GM18498 (cell line): Measurements from ENCODE around the gene CKB.

Experiments used
- ATAC-seq: cut with Tn5 transposase; IDR thresholded peaks from one replicate; pipeline ENCODE4 v1.9.1; 2021; ENCODE audit warnings: mild to moderate bottlenecking, moderate library complexity; ENCODE audit not compliant: unreplicated experiment

Gene CKB

DNA sequence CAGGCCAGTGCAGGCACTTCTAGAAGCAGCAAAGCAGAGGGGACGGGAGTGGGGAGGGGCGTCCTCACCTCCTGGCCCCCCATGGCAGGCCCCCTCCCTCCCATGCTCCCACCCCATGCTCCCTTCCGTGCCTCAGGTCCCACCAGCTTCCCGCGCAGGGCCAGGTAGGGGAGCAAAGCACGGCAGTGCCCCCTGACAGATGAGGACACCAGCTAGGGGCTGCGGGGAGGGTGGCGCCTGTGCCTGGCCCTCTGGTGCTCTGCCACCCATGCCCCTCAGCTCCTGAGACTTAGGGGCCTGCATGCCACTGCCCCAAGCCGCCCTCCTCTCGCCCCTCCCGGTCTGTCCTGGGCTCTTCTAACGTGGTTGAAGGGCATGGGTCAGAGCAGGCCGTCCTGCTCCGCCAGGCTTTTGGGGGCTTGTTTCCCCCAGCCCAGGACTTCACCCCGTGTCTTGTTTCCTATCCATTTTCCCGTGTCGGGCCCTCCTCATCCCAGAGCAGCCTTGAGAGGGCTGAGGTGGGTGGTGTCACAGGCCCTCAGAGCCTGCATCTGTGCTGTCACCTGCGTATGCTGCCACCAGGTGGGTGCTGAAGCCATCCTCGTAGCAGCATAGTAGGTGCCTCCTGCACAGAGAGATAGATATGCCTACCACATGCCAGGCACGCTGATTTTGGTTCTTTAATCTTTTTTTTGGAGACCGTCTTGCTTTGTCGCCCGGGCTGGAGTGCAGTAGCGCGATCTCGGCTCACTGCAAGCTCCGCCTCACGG, 16.6 kb upstream of the CKB start:
- ATAC-seq: no peak

DNA sequence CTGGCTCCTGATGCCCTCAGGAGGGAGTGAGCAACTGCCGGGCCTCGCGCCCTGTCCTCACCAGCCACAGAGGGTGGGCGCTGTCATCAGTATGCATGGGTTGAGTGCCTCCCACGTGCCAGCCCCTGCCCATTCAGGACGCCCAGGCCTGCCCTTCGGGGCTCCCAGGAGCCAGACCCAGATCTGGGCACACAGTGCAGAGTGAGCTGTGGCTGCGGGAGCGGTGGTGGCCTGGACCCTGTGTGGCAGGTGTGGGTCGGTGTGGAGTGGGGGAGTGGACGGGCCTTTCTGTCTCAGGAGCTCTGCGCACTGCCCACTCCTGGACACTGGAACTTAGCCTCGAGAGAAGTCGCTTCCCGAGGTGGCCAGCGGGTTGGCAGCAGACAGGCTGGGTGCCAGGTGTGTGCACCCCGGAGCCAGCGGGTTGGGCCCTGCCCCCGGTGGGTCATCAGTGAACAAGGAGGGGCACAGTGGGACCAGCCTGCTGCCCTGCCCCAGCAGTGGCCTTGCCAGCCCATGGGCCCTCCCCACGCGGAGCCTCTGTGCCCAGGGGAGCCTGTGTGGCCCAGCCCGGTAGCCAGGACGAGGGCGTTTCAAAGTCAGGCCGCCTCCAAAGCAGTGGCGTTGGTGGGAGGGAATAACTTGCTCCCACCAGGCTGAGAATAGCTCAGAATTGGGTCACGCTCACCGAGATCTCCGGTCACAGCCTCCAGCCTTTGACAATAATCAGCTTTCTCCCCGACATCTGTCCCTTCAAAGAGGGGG, 15.8 kb upstream of the CKB start:
- no peak for ATAC-seq

DNA sequence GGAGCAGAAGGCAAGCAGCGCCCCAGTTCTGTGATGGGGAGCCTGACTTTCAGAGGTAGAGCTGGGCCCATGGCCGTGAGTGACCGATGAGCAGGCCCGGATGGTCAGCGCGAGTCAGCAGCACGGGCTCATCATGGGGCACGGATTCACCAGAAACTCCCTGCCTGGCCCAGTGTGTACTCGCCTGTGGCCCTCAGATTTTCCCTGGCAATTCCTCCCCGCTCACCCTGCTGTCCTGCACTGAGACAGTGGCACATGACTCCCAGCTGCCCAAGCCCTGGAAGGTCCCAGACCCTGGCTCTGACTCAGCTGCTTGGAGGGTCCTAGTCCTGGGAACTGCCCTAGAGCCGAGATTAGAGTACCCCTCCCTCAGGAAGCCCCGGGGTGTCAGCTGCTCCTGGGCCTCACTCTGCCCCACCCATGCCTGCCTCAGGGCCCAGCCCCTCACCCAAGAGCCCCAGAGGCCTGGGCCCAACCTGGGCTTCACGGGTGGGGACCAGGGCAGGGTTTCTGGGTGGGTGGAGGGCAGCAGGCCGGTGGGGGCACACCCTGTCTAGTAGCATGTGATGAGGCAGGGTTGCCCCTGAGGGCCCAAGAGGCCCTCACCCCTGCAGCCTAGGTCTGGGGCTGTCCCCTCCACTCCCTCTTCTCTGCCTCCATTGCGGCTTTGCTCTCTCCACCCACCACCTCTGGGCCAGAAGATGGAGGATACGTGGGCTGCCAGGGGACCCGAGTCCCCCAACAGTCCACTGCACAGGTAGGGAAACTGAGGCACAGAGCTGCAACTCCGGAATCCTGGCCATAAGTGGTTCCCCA, 14.8 kb upstream of the CKB start:
- no peak for ATAC-seq

DNA sequence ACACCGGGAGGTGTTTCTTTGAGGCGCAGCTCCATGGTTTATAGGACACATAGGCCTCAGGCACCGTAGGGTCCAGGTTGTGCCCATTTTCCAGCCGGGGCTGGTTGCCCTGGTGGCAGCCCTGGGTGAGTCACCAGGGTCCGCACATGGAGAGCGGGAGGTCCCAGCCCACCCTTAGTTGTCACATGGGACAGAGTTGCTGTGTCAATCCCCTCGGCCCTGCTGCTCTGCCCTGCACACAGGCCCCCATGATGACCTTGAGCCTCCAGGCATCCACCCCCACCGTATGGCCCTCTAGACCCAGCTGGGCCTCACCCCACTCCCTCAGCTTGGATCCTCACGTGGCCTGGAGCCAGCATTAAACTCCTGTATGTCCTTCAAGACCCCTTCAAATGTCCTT, 14.1 kb upstream of the CKB start:
- ATAC-seq: no peak

DNA sequence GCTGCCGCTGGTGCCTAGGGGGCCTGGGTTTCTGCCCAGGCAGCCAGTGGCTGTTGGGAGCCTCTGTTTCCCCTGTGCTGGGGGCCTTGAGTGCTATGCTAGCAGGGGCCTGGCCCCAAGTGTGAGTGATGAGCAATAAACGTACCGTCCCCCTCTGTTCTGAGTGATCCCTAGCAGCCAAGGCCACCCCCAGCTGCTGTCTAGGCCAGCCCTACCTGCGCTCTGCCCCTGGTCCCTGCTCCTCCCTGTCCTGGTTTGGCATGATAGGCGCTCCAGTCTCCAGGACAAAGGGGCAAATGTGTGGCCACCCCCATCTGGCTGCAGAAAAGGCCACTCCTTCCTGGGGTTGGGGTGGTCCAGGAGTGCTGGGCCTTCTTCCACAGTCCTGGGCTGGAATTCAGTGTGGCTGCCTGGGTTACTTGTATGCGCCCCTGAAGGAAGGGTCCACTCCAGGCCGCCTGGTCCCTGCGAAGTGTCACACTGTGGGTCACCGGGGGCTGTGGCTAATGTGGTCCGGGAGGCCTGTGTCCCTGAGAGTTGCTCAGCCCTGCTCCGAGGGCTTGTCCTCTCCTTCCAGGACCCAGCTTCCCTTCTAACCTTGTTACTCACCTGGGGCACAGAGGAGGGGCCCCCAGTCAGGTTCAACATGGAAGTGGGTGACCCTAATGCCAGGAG, 13.4 kb upstream of the CKB start:
- ATAC-seq: no peak

DNA sequence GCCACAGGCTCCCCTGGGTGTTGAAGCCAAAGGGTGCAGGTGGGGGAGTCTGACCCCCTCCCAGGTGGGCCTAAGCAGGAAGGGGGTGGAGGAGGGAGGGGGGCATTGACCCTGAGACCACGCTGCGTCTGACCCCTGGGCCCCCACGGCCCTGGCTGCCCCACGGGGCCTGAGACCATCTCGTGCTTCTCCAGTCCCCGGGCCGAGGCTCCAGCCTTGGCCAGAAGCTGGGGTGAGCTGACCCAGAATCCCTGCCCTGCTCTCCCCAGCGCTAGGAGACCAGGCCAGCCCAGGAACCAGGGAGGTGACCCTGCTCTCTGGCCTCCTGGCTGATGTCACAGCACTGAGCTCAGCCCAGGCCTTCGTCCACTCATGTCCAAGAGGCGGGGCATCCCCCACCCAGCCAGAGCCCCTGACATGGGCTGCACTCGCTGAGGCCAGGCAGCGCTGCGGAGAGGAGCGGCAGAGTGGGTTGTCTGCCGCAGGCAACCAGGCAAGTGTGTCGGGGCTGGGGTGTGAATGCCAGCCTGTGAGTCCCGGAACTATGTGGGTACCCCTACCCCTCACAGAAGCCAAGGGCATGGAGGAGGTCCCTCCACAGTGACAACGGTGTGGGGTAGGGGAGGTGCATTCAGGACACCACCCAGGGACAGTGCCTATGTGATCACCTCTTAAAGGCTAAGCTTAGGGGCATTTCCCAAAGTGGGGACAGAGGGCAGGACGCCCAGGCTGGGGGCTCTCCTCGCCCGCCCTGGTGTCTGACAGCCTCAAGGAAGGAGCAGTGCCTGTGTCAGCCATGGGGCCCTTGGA, 12.7 kb upstream of the CKB start:
- no peak for ATAC-seq

DNA sequence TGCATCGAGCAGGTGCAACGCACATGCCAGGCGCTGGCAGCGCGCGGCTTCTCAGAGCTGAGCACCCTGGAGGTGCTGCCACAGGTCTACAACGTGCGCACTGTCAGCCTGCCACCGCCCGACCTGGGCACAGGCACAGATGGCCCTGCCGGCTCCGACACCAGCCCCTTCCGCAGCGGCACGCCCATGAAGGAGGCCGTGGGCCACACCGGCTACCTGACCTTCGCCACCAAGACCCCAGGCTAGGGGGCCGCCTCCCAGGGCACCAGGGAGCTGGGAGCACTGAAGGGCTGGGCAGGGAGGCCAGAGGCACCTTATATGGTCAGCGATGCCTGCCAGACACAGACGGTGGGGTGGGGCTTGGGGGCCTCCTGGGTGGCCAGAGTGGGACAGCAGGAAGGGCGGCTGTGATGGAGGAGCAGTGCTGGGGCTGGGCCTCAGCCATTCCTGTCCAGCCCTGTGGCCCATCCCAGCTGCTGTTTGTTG, 12.0 kb upstream of the CKB start:
- no peak for ATAC-seq

DNA sequence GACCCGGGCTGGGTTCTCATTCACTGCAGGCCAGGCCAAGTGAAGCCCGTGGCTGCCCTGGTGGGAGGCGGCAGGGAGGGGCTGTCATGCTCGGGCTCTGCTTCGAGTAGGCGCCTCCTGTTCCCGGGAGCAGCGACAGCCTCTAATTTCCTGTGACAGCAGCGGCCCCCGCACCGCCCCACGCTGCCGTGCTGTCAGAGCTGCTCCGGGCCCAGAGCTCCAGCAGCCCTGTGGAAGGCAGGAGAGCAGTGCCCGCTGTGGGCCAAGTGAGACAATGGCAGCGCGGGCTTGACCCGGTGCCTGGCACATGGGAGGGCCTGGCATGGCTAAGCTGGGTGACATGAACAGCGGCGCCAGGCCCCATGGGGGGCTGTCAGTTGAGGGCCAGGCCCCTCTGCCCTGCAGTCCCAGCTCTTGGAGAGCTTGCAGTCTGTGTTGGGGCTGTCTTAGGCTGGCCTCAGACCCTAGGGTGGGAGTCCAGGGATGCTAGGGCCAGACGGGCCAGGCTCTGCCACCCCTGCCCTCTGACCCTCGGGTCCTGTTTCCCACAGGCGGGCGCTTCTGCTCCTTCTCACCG, 11.5 kb upstream of the CKB start:
- no peak for ATAC-seq

DNA sequence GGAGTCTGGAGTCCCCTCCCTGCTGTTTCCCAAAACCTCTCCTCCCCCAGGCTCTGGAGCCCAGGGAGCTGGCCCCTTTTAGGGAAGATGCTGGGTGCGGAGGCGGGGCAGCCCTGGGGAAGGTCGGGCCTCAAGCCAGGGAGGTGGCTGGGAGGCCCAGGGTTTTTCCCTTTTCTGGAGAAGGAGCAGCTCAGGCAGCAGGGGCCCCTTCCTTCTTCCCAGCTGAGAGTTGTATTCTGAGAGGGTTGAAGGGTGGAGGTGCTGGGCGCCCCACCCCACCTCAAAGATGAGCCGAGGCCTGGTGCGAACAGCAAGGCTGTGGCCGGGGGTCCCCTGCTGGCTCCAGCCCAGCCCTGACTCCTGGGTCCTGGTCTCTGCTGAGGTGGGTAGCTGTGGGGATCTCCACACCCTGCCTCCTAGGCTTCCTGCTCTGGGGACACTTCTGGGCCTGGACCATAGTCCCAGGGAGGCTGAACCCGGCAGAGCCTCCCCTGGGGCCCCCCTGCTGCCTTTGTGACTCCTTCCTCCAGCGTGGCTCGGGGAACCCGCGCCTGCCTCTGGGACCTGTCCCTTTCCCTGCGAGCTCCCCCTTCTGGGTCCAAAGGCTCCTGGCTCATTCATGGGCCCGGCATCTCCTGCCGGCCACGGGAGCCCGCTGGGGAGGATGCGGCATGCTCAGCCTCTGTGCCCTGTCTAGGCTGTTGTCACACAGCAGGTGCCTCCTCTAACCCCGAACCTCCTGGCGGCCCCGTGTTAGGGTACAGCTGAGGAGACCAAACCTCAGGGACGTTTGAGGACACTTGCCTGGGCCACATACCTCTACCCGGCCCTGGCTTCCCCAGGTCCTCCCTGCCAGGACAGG, 10.7 kb upstream of the CKB start:
- no peak for ATAC-seq

DNA sequence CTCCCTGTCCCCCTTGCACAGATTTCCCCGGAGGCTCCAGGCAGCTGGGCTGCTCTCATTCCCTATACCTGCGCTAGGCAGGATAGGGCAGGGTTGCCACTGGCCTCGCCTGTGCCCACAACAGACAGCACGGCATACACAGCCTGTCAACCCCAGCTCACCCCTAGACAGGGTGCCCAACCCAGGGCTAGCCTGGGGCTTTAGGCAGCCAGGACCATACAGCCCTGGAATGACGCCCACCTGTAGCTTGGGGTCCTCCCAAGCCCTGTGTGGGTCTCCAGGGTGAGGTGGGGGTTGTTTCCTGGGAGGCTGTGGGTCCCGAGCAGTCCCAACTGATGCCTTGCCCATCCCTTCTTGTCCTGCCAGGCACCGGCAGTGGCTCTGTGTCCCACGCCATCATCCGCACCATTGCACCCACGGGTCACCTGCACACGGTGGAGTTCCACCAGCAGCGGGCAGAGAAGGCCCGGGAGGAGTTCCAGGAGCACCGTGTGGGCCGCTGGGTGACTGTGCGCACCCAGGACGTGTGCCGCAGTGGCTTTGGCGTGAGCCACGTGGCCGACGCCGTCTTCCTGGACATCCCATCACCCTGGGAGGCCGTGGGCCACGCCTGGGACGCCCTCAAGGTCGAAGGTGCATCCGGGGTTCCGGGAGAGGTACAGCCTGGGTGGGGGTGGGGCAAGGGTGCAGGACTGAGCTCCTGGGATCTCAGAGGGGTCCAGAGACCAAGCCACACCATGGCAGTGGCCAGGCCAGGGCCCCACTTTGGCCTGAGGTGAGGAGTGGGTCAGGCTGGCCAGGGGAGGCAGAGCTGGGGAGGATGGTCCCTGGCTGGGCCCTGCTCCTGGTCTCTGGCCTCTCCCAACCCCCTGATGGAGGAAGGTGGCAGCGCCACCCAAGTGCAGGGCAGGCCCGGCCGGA, 9.8 kb upstream of the CKB start:
- ATAC-seq: no peak

DNA sequence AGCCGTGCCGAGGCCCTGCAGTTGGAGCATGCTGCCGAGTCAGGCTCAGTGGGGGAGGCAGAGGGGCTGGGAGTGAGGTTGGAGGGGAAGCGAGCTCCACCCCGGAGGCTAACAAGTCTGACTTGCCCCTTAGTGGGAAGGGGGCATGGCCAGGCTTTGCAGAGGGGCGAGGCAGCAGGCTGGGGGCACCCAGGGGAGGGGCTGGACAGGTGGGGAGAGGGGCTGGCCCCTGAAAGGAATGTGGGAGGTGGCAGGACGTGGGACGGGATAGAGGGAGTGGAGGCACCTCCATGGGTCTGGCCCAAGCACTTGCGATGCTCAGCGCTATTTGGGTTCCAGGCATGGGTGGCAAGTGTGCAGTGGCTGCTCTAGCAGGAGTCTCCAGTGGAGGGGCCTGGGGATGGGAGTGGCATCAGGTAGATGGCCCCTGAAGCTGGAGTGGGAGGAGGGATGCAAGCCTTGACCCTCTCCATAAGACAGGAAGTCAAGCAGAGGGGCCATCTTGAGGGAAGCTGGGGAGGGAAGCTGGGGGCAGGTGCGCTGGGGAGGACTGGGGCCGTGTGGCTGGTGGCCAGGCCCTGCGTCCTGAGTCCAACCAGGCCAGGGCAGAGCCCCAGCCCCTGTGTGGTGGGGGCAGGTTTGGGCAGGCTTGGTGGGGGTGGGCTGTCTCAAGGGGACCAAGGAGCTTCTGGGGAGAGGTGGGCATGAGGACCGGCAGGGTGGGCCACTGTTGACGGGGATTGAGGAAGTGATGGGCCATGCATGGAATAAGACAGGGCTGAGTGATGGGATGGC, 9.0 kb upstream of the CKB start:
- ATAC-seq: no peak

DNA sequence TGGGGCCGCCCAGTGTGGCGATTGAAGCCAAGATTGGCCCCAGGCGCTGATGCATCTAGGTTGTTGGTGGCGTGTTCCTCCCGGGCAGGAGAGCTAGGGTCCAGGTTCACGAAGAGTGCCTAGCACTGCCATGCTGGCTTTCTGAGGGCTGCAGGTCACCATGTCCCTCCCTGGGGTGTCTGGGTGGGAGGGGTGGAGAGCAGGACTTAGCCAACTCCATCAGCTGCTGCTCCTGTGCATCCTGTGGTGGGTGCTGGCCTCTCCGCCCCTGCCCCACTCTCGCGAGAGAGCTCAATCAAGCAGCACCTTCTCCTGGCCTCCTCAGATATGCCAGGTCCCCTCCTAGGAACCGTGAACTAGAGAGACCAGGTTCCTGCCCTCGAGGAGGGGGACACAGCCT, 8.2 kb upstream of the CKB start:
- ATAC-seq: no peak

DNA sequence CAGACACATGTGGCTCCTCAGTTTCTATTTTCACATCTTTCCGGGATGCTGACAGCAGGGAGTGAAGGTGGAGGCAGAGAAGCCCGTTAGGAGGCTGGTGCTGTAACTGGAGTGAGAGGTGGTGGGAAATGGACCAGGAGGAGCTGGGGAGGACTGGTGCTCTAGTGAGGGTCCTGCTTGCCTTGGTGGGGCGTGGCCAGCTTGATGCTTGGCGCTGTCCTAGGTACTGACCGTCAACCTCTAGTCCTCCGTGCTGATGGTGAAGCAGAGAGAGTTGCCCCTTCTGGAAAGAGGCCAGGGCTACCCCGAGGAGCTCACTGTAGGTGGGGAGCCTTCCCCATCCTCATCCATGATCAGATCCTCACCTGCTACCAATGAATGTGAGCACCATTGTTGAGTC, 7.8 kb upstream of the CKB start:
- no peak for ATAC-seq

DNA sequence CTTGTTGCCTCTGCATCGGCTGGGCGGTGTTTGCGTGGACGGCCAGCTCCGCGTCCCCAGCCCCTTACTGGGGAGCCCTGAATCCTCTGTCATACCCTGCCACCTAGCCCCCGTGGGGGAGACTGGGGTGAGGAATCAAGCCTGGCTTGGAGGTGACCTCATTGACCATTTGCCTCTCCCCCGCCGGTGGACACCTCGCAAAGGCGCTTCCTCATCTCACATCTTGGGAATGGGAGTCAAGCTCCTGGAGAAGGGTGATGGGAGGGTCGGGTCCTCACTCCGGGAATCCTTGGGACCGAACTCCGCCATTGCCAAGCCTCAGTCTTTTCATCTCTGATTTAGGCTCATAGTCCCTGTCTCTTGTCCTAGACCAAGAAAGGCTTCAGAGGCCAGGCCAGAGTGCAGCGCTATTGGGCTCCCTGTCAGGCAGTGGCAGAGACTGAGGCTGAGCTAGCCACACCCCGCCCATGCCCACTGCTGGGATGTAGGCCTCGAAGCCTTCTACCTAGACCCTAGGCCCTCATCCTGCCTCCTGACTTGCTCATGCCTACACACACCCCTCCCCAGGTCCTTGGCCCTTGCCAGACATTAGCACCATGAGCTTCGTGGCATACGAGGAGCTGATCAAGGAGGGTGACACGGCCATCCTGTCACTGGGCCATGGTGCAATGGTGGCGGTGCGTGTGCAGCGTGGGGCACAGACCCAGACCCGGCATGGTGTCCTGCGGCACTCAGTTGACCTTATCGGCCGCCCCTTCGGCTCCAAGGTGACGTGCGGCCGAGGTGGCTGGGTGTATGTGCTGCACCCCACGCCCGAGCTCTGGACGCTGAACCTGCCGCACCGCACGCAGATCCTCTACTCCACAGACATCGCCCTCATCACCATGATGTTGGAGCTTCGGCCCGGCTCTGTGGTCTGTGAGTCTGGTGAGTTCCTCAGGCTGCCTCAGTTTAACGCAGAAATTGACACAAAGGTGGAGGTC, 7.0 kb upstream of the CKB start:
- ATAC-seq: no peak

DNA sequence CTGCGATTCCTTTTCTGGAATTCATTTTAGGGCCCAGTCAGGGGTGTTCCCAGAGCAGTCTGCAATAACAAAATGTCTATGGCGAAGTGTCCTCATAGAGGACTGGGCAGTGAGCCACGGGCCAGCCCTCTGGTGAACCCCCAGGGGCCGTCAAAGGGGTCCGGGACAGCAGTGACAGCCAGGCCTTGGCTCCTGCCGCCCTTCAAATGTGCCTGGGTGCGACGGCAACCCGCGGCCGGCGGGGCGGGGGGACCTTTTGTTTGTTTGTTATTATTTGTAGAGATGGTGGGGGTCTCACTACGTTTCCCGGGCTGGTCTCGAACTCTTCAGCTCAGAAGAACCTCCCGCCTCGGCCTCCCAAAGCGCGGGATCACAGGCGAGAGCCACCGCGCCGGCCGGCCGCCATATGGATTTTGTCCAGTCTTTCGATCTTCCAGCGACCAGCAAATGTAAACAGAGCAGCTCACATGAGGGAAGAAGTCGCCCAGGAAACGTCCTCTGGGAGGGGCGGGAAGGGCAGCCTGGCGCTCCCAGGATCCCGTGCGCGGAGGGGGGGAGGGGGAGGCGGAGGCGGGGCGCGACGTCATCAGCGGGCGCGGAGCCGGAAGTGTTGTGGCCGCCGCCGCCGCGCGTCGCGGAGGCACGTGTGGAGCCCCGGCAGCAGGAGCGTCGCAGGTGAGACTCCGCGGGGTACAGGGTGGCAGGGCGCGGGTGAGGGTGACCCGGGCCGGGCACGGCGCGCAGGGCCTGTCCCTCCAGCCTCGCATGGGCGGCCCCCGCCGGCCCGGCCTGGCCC, 6.2 kb upstream of the CKB start, which contains the start of gene TRMT61A:
Gene TRMT61A (plus strand): TSS at position 610 of the 796 bp plus-strand sequence. CDS start 783 bp downstream, outside the sequence.
- peak; percentile 50 for ATAC-seq
